Fibroblast of skin of right biceps (primary cell): ENCODE results near the gene GNB1.
A peak's percentile ranks its signal among the peaks of the same experiment; 100 is the strongest.
"Not testable (repeated sequence)": the region's sequence is repeated elsewhere in the genome, so short reads cannot be mapped to it uniquely, and the experiment has no call there.

Experiments used
- DNase-seq: peaks from one replicate; pipeline ENCODE4 v3.0.0-alpha.2; 2013

GNB1 gene

GRCh38 chr1:1883890-1884289 lies 7.0 kb downstream of the GNB1 start:
- not testable (repeated sequence) for DNase-seq

- DNase-seq = no peak
Observed at GRCh38 chr1:1883092-1883873, 7.6 kb downstream of the GNB1 start.

GRCh38 chr1:1881727-1882126 lies 9.2 kb downstream of the GNB1 start:
- DNase-seq = no peak

- no peak for DNase-seq
Observed at GRCh38 chr1:1880617-1881312, 10.1 kb downstream of the GNB1 start.

GRCh38 chr1:1879942-1880341 lies 10.9 kb downstream of the GNB1 start:
- no peak for DNase-seq

- no peak for DNase-seq
Observed at GRCh38 chr1:1877865-1878436, 12.9 kb downstream of the GNB1 start.

- peak; percentile 64 for DNase-seq
Observed at GRCh38 chr1:1876335-1876930, 14.5 kb downstream of the GNB1 start.

- DNase-seq = no peak
Observed at GRCh38 chr1:1875932-1876331, 15.0 kb downstream of the GNB1 start.

GRCh38 chr1:1874901-1875300 lies 16.0 kb downstream of the GNB1 start:
- DNase-seq = no peak

GRCh38 chr1:1873186-1873585 lies 17.7 kb downstream of the GNB1 start:
- no peak for DNase-seq

GRCh38 chr1:1872329-1872994 lies 18.4 kb downstream of the GNB1 start:
- DNase-seq = no peak

GRCh38 chr1:1869469-1869868 lies 21.4 kb downstream of the GNB1 start:
- no peak for DNase-seq

- DNase-seq = no peak
Observed at GRCh38 chr1:1867164-1867563, 23.7 kb downstream of the GNB1 start.

GRCh38 chr1:1862905-1863547 lies 27.9 kb downstream of the GNB1 start:
- DNase-seq = no peak

GRCh38 chr1:1861761-1862310 lies 29.1 kb downstream of the GNB1 start:
- not testable (repeated sequence) for DNase-seq

GRCh38 chr1:1861339-1861730 lies 29.6 kb downstream of the GNB1 start:
- DNase-seq = no peak

GRCh38 chr1:1859970-1860697 lies 30.8 kb downstream of the GNB1 start:
- not testable (repeated sequence) for DNase-seq

GRCh38 chr1:1858382-1859086 lies 32.4 kb downstream of the GNB1 start:
- peak; percentile 82 for DNase-seq

- no peak for DNase-seq
Observed at GRCh38 chr1:1857096-1857703, 33.7 kb downstream of the GNB1 start.

- DNase-seq = not testable (repeated sequence)
Observed at GRCh38 chr1:1856161-1856560, 34.7 kb downstream of the GNB1 start.
